Fibroblast of lung (primary cell): ENCODE data around the gene NRIP3.

Experiments used
- CTCF ChIP-seq, 2 donors: IDR thresholded peaks in 1 of 2; conservative IDR thresholded peaks in 1 of 2; 1 replicate in 1 of 2; 2 replicates in 1 of 2; pipeline ENCODE4 v1.5.1; 2011 to 2012; ENCODE audit warnings: low read length in 2 of 2, control low read depth in 1 of 2, inconsistent platforms in 1 of 2, low read depth in 1 of 2, mild to moderate bottlenecking in 1 of 2
- EZH2 ChIP-seq: IDR thresholded peaks from 2 replicates; pipeline ENCODE4 v1.5.1; 2012; ENCODE audit warnings: low read length, control low read depth, mild to moderate bottlenecking; ENCODE audit errors: missing control alignments

GRCh38 chr11:9046481-9046880 lies 42.7 kb upstream of the NRIP3 start:
- TF ChIP-seq CTCF (conservative IDR thresholded peaks at IDR 0.05 in 1 of 2, IDR thresholded peaks at IDR 0.05 in 1 of 2; ENCODE audit: low read depth in 1 of 2, low read length in 2 of 2) (no peak), EZH2 (no peak)
